ENCODE measurements around the gene SNRPA1. TPM values are rescaled to one million over a fixed set of nuclear protein-coding genes. Genes with fewer than 3 reads are reported as not detected.

Gene SNRPA1
- total and polyA plus RNA-seq, 9 of the 15 experiments (the other 6 are each of a cell fraction or from before 2014, with no cell fraction given): 62.7 to 245 (median 189) TPM

- no peaks in the 10 kb centered on the region for H3K9me3 ChIP-seq (replicated peaks; ENCODE audit: control insufficient read depth, insufficient read depth, low read depth, low read length)
- no peaks in the 10 kb centered on the region for H3K4me1 ChIP-seq (replicated peaks in 1 of 2; ENCODE audit: control insufficient read depth in 2 of 2, insufficient read depth in 2 of 2, low read length in 2 of 2)
- H3K27ac ChIP-seq (ENCODE audit: extremely low read depth, low read depth, low read length): no peak overlapping the region
- TF ChIP-seq NFYB (IDR thresholded peaks at IDR 0.05; ENCODE audit: extremely low read depth, insufficient read length): no peak
- TF ChIP-seq, protein P1, sequence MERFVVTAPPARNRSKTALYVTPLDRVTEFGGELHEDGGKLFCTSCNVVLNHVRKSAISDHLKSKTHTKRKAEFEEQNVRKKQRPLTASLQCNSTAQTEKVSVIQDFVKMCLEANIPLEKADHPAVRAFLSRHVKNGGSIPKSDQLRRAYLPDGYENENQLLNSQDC (CRISPR knock-in tag; IDR thresholded peaks at IDR 0.05): no peak
- TF ChIP-seq, protein P2, sequence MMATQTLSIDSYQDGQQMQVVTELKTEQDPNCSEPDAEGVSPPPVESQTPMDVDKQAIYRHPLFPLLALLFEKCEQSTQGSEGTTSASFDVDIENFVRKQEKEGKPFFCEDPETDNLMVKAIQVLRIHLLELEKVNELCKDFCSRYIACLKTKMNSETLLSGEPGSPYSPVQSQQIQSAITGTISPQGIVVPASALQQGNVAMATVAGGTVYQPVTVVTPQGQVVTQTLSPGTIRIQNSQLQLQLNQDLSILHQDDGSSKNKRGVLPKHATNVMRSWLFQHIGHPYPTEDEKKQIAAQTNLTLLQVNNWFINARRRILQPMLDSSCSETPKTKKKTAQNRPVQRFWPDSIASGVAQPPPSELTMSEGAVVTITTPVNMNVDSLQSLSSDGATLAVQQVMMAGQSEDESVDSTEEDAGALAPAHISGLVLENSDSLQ (IDR thresholded peaks at IDR 0.05): no peak
- ATAC-seq: no peak
- no peak for DNase-seq (ENCODE audit: extremely low read depth in 1 of 4, low spot score in 3 of 4)
- no TSS peak for BruUV-seq (replicated peaks)
- no peaks in the 10 kb centered on the region for H3K9me1 ChIP-seq (ENCODE audit: control insufficient read depth, insufficient read depth, low read length)
- WGBS (ENCODE audit: insufficient coverage, low coverage, missing lambda C conversion rate): 50% methylated on average over 13 of the region's 13 CpGs
- intact Hi-C loops (cut with micrococcal nuclease) (no loop called here), in situ Hi-C loops (cut with MboI) (no loop called here)
- H3K9ac ChIP-seq (ENCODE audit: insufficient read depth in 1 of 2, low read depth in 2 of 2, low read length in 2 of 2): no peak overlapping the region; a peak in 1 of 4 replicates
- H4K20me1 ChIP-seq (replicated peaks; ENCODE audit: control insufficient read depth, insufficient read depth, low read length): no peaks in the 10 kb centered on the region
- no peaks in the 10 kb centered on the region for H3K36me3 ChIP-seq (ENCODE audit: control insufficient read depth, insufficient read depth, low read length)
- POLR2A ChIA-PET: interaction anchor here (0.8 kb wide), 1 partner anchor 22 kb away, joined by 5 read pairs; no protein-coding TSS in a partner anchor
- CTCF ChIA-PET (ENCODE audit: low intra/inter-chr PET ratio): no interaction called here
- H3K4me2 ChIP-seq (ENCODE audit: insufficient read depth, low read length): no peak overlapping the region
- H2AFZ ChIP-seq (ENCODE audit: low read depth, low read length): no peak overlapping the region
- no peaks in the 10 kb centered on the region for H3K79me2 ChIP-seq (ENCODE audit: control insufficient read depth, insufficient read depth, low read length)
- no peak for FAIRE-seq
- H3K4me3 ChIP-seq: no peak overlapping the region
- H3K27me3 ChIP-seq (ENCODE audit: control insufficient read depth in 2 of 2, insufficient read depth in 2 of 2, low read length in 2 of 2): peaks cover 0 to 24% of the 10 kb centered on the region in 2 experiments; a peak in 2 of 5 replicates
These were observed 29.6 kb upstream of the SNRPA1 start for GRCh38 chr15:101324524-101325177.

All from K562 (cell line).